AG09319 (cell line): Measurements from ENCODE around the gene FNBP1L.

Experiments used
- DNase-seq: peaks from one replicate; pipeline ENCODE4 v3.0.0-alpha.2; 2010; ENCODE audit warnings: low read depth; ENCODE audit errors: extremely low read depth
- CTCF ChIP-seq: IDR thresholded peaks from 2 replicates; pipeline ENCODE4 v1.5.1; 2011; ENCODE audit warnings: low read depth, mild to moderate bottlenecking, inconsistent platforms, low read length, moderate library complexity

The FNBP1L gene

GRCh38 chr1:93488207-93488606 lies 40.3 kb downstream of the FNBP1L start:
- TF ChIP-seq CTCF, result no peak
- no peak for DNase-seq

- TF ChIP-seq CTCF, result no peak
- no peak for DNase-seq
These were observed 41.8 kb downstream of the FNBP1L start for GRCh38 chr1:93489756-93490155.

GRCh38 chr1:93490357-93490756 lies 42.4 kb downstream of the FNBP1L start:
- no peak for DNase-seq
- no peak for TF ChIP-seq CTCF

- TF ChIP-seq CTCF, result no peak
- DNase-seq, result no peak
These were observed 48.0 kb downstream of the FNBP1L start for GRCh38 chr1:93495911-93496310.

GRCh38 chr1:93496520-93496919 lies 48.6 kb downstream of the FNBP1L start:
- no peak for TF ChIP-seq CTCF
- DNase-seq, result no peak

- no peak for TF ChIP-seq CTCF
- no peak for DNase-seq
These were observed 51.2 kb downstream of the FNBP1L start for GRCh38 chr1:93499075-93499474.

GRCh38 chr1:93499533-93499932 lies 51.6 kb downstream of the FNBP1L start:
- TF ChIP-seq CTCF, result no peak

More at GRCh38 chr1:93499533-93499932, 51.6 kb downstream of the FNBP1L start:
- no peak for DNase-seq
